Duodenal mucosa (tissue), 2 donors: ENCODE data around the gene MAP3K12.
A peak's percentile ranks its signal among the peaks of the same experiment; 100 is the strongest.

Experiments used
- H3K27ac ChIP-seq: one replicate; pipeline ENCODE4 v1.7.0; 2013; ENCODE audit warnings: low read depth, low read length
- H3K27me3 ChIP-seq, 2 donors: one replicate each; pipeline ENCODE4 v1.7.0; 2013; ENCODE audit warnings: low read length in 2 of 2, control low read depth in 1 of 2; ENCODE audit not compliant: insufficient read depth in 2 of 2, control insufficient read depth in 1 of 2
- H3K36me3 ChIP-seq, 2 donors: one replicate each; pipeline ENCODE4 v1.7.0; 2013; ENCODE audit warnings: low read length in 2 of 2, control low read depth in 1 of 2; ENCODE audit not compliant: insufficient read depth in 2 of 2, control insufficient read depth in 1 of 2
- H3K4me1 ChIP-seq, 2 donors: one replicate each; pipeline ENCODE4 v1.7.0; 2013; ENCODE audit warnings: low read length in 2 of 2, control low read depth in 1 of 2; ENCODE audit not compliant: insufficient read depth in 2 of 2, control insufficient read depth in 1 of 2
- H3K4me3 ChIP-seq, 2 donors: one replicate each; pipeline ENCODE4 v1.7.0; 2013; ENCODE audit warnings: low read length in 2 of 2, low read depth in 1 of 2
- H3K9ac ChIP-seq, 2 donors: one replicate each; pipeline ENCODE4 v1.7.0; 2013; ENCODE audit warnings: low read length in 2 of 2, low read depth in 1 of 2
- H3K9me3 ChIP-seq, 2 donors: one replicate each; pipeline ENCODE4 v1.7.0; 2013; ENCODE audit warnings: low read length in 2 of 2, control low read depth in 1 of 2; ENCODE audit not compliant: control insufficient read depth in 1 of 2

The MAP3K12 gene

DNA sequence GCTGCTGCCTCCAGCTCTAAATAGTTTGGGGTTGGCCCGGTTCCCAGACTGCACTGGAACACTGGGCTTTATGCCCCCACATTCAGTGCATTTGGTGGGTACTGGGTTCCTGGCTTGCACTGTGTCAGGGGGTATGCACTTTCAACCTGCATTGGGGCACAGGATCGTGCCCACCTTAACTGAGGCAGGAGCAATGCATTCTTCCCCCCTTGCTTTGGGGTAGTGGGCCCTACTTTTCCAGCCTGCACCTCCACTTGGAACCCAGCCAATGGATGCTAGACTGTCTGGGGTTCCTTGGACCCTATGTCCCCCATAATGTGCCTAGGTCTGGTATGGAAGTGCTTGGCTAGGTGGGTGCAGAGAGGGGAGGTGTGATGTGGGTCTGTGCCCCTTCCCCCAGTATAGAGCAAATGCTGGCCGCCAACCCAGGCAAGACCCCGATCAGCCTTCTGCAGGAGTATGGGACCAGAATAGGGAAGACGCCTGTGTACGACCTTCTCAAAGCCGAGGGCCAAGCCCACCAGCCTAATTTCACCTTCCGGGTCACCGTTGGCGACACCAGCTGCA, 2.4 kb upstream of the MAP3K12 start:
- peaks cover 26 to 30% of the 10 kb centered on the region in 2 donors for H3K4me1 ChIP-seq
- H3K36me3 ChIP-seq = peaks cover 15 to 30% of the 10 kb centered on the region in 2 donors
- H3K4me3 ChIP-seq = peak overlapping the region; percentile 90 to 91
- H3K9ac ChIP-seq = peak overlapping the region; percentile 95 to 98
- H3K27me3 ChIP-seq = peaks cover 0 to 5% of the 10 kb centered on the region in 2 donors
- no peaks in the 10 kb centered on the region for H3K9me3 ChIP-seq
- peak overlapping the region; percentile 98 for H3K27ac ChIP-seq

DNA sequence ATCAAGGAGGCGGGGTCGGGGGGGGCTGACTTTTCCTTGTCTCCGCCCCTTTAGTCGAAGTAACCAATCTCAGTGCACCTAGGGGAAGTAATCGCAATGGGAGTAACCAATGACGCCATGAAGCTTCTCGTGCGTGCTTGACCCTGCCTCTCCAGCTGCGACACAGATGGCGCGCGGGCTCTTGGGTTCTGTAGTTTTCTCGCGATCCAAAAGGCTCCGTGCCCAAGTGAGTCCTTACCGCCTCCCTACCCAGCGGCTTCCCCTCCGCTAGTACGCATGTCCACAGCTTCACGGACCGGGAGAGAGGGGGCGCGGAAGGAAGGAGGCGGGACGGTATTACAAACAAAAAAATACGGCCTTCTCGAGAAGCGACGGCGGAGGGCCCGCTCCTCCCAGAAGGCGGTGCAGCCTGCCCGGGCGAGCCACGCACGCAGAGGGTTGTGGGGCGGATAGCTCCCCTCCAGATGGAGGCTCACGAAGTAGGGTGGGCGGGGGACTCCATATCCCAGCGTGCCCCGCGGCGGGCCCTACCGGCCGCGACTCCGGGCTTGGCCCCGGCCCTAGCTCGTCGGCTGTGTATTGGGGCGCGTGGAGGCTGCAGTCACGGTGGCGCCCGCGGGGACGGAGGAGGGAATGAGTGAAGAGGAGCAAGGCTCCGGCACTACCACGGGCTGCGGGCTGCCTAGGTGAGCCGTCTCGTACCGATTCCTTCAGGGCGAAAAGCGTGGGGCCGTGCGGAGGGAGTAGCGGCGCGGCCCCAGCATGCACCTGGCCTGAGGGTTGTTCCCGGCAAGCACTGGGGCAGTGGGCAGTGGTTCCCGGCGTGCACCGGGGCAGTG, 1.7 kb upstream of the MAP3K12 start, which contains the start of gene TARBP2:
Gene TARBP2 (plus strand): TSS at position 508 of the 839 bp plus-strand sequence. CDS start 126 bp downstream, at position 634.
- Histone ChIP-seq H3K9me3 (no peaks in the 10 kb centered on the region), H3K4me3 (peak within 1 kb of the TSS; percentile 90 to 91), H3K27me3 (peaks cover 0 to 5% of the 10 kb centered on the region in 2 donors), H3K36me3 (peaks cover 8 to 23% of the 10 kb centered on the region in 2 donors), H3K4me1 (peaks cover 33 to 35% of the 10 kb centered on the region in 2 donors), H3K9ac (peak within 1 kb of the TSS; percentile 95 to 98), H3K27ac (peak within 1 kb of the TSS; percentile 98)

DNA sequence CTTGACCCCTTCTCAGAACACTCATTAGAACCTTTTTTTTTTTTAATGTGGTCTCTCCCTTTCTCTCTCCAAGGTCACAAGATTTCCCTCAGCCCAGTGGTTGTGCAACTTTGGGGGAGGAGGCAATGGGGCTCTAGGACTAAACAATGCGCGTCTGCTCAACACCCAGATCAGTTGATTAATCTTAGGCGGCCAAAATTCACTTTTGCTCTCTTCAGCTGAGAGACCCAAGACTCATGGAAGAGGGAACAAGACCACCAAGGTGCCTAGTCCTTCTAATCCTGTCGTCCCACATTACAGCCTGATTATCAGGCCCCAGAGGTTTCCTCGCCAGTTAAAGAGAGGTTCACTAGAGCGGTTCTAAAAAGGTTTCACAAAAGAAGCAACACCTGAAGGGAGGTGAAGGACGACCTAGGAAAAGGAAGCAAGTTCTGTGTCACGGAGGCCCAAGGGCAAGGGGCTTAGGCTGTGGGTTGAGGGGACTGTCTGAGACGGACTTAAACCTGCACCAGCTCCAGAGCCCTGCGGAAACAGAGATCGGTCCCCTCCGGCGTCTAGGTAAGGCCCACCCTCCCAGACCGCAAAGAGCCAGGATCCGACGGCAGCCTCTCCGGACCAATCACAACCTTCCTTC, 1.0 kb upstream of the MAP3K12 start:
- peaks cover 38 to 40% of the 10 kb centered on the region in 2 donors for H3K4me1 ChIP-seq
- H3K36me3 ChIP-seq = peaks cover under 1 to 16% of the 10 kb centered on the region in 2 donors
- peak overlapping the region; percentile 87 to 95 for H3K9ac ChIP-seq
- H3K27ac ChIP-seq = peak overlapping the region; percentile 97
- no peaks in the 10 kb centered on the region for H3K9me3 ChIP-seq
- H3K27me3 ChIP-seq = peaks cover 0 to 5% of the 10 kb centered on the region in 2 donors
- peak overlapping the region; percentile 73 to 90 for H3K4me3 ChIP-seq

DNA sequence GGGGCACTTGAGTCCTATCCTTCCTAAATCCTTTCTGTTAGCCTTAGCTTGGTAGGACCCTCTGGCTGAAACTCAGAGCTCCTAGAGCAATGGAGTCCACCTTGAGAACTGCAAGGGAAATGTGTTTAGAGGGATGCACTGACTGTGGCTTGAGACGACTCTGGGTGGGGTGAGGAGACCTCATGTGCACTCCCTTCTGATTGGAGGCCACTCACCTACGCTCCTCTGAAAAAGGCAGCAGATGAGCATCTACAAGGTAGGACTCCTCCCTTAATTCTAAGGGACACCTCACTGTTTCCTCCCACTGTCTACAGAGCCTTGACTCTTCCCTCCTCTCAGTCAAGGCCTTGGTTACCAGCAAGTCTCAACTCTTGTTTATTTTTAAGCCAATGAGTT, 1.0 kb downstream of the MAP3K12 start:
- peak overlapping the region in 1 of 2 donors; percentile 52 for H3K4me3 ChIP-seq
- no peaks in the 10 kb centered on the region for H3K9me3 ChIP-seq
- H3K36me3 ChIP-seq = no peaks in the 10 kb centered on the region
- H3K27me3 ChIP-seq = peaks cover 0 to 5% of the 10 kb centered on the region in 2 donors
- no peak overlapping the region for H3K27ac ChIP-seq
- H3K9ac ChIP-seq = peak overlapping the region in 1 of 2 donors; percentile 41
- peaks cover 47 to 50% of the 10 kb centered on the region in 2 donors for H3K4me1 ChIP-seq

DNA sequence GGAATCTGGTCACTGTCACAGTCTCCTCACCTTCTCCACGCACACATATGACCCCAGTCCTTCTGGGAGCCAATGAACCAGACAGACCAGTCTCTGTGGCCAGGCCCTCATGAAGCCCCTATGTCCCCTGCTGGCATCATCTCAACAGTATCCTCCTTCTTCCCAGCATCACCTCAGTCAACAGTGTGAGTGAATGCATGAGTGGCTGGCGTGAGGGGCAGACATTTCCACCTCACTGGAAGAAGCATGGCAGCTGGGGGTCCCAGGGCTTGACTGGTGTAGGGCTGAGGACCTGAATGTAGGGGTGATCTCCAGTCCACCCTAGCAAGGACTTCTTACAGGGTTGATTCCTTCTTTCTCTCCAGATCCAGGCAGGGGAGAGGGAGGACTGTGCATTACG, 1.8 kb downstream of the MAP3K12 start:
- Histone ChIP-seq H3K4me3 (no peak overlapping the region), H3K4me1 (peaks cover 47 to 51% of the 10 kb centered on the region in 2 donors), H3K9ac (no peak overlapping the region), H3K9me3 (no peaks in the 10 kb centered on the region), H3K36me3 (no peaks in the 10 kb centered on the region), H3K27me3 (peaks cover 0 to 5% of the 10 kb centered on the region in 2 donors), H3K27ac (no peak overlapping the region)

- Histone ChIP-seq H3K27me3 (peaks cover 0 to 5% of the 10 kb centered on the region in 2 donors), H3K9ac (no peak overlapping the region), H3K27ac (no peak overlapping the region), H3K36me3 (no peaks in the 10 kb centered on the region), H3K9me3 (no peaks in the 10 kb centered on the region), H3K4me1 (peaks cover 41 to 44% of the 10 kb centered on the region in 2 donors), H3K4me3 (no peak overlapping the region)
Measured at GRCh38 chr12:53496752-53497032, 2.6 kb downstream of the MAP3K12 start.

- H3K9me3 ChIP-seq = no peaks in the 10 kb centered on the region
- no peak overlapping the region for H3K4me3 ChIP-seq
- no peaks in the 10 kb centered on the region for H3K36me3 ChIP-seq
- peaks cover 37 to 40% of the 10 kb centered on the region in 2 donors for H3K4me1 ChIP-seq
- H3K27me3 ChIP-seq = peaks cover 0 to 5% of the 10 kb centered on the region in 2 donors
- H3K9ac ChIP-seq = peak overlapping the region in 1 of 2 donors; percentile 6
- H3K27ac ChIP-seq = peak overlapping the region; percentile 5
Measured at GRCh38 chr12:53495903-53496751, 3.1 kb downstream of the MAP3K12 start.

DNA sequence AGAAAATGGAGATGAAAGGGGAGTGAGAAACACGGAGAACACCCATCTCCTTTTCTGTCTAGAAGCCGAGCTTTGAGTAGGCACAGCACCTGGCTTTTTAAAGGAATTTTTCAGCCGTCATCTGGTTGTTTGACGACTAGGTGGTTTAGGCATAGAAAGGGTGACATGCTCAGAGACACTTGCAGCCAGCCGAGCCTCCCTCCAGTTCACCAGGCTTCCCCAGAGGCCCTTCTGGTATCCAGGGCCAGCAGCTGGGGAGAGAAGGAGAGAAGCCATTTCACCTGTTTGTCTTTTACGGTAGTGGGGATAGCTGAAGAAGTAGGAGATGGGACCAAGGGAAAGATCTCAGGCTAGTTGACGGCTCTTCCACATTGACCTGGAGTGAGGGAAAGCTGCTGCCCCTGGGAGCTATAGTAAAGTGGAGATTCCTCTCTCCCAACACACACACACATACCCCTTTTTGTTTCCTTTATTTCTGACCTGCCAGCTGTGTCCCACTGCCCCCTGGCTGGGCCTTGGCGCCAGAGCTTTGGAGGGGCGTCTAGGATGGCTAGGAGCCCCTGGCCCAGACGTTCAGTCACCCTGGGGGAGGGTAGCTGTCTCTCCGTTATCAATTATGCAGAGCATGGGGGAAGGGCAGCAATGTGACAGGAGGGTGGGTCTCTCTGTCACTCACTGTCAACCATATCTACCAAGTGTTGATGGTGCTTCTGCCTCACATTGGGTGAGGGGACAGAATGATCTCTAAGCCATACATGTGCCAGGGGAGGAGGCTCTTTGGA, 5.5 kb downstream of the MAP3K12 start:
- Histone ChIP-seq H3K4me1 (peaks cover 27% of the 10 kb centered on the region in 2 donors), H3K9ac (peak overlapping the region; percentile 60 to 81), H3K27ac (peak overlapping the region; percentile 81)

More for the DNA sequence above, 5.5 kb downstream of the MAP3K12 start:
- peaks cover 0 to 5% of the 10 kb centered on the region in 2 donors for H3K27me3 ChIP-seq
- peak overlapping the region; percentile 75 to 96 for H3K4me3 ChIP-seq
- H3K36me3 ChIP-seq = no peaks in the 10 kb centered on the region
- H3K9me3 ChIP-seq = no peaks in the 10 kb centered on the region
